Chondrocyte (in vitro differentiated cells): ENCODE results near the gene F10. TPM values are rescaled to one million over a fixed set of nuclear protein-coding genes. Genes with fewer than 3 reads are reported as not detected.

ENCODE experiments used
- DNase-seq: peaks from one replicate; pipeline ENCODE4 v3.0.0; 2021; ENCODE audit warnings: mixed read lengths, low spot score
- H3K27ac Mint-ChIP-seq: one replicate; pipeline ENCODE4 v1.8.0; 2021; ENCODE audit warnings: mild to moderate bottlenecking, moderate library complexity, mixed read lengths; ENCODE audit not compliant: unreplicated experiment
- H3K27me3 Mint-ChIP-seq: 2 replicates; pipeline ENCODE4 v1.8.0; 2021; ENCODE audit warnings: low read depth, mixed read lengths
- H3K36me3 Mint-ChIP-seq: 2 replicates; pipeline ENCODE4 v1.8.0; 2021; ENCODE audit warnings: low read depth, mixed read lengths
- H3K4me1 Mint-ChIP-seq: 2 replicates; pipeline ENCODE4 v1.8.0; 2021; ENCODE audit warnings: low read depth, mild to moderate bottlenecking, mixed read lengths
- H3K4me3 Mint-ChIP-seq: one replicate; pipeline ENCODE4 v1.8.0; 2021; ENCODE audit warnings: mild to moderate bottlenecking, moderate library complexity, mixed read lengths; ENCODE audit not compliant: unreplicated experiment
- H3K9me3 Mint-ChIP-seq: 2 replicates; pipeline ENCODE4 v1.8.0; 2021; ENCODE audit warnings: low read depth, mixed read lengths
- total RNA-seq: library from RNA; stranded (reverse); gene quantifications from 3 replicates; pipeline ENCODE4 v1.2.1, GENCODE V29; 2021
- TF ChIP-seq, protein P1 (sequence below): fragments of 200-600 bp; sonication (generic); IDR thresholded peaks from 2 replicates; pipeline ENCODE4 v1.5.0; 2021; ENCODE audit warnings: antibody characterized with exemption, mild to moderate bottlenecking, moderate library complexity

Gene F10
- total RNA-seq, 1 donor from 2014 or later: 1.9 TPM

DNA sequence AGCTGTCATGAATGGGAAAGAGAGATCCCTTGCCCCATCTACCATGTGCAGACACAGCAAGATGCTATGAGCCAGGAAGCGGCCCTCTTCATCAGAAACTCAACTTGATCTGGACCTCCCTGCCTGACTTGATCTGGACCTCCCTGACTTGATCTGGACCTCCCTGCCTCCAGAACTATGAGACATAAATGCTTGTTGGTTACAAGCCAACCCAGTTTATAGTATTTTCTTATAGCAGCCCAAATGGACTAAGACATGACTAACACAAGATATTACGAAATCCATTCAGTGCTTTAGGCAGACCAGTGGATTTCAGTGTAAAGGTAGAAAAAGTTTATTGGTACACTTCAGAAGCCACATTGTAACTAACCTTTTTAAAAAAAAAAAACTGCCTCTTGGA lies 70.3 kb downstream of the F10 start:
- Mint-ChIP-seq H3K4me1 (peaks cover 17% of the 10 kb centered on the region), H3K4me3 (no peak overlapping the region), H3K9me3 (no peaks in the 10 kb centered on the region), H3K27ac (peak overlapping the region; percentile 54), H3K36me3 (peaks cover 36% of the 10 kb centered on the region), H3K27me3 (no peaks in the 10 kb centered on the region)
- DNase-seq: no peak
- TF ChIP-seq, protein P1, sequence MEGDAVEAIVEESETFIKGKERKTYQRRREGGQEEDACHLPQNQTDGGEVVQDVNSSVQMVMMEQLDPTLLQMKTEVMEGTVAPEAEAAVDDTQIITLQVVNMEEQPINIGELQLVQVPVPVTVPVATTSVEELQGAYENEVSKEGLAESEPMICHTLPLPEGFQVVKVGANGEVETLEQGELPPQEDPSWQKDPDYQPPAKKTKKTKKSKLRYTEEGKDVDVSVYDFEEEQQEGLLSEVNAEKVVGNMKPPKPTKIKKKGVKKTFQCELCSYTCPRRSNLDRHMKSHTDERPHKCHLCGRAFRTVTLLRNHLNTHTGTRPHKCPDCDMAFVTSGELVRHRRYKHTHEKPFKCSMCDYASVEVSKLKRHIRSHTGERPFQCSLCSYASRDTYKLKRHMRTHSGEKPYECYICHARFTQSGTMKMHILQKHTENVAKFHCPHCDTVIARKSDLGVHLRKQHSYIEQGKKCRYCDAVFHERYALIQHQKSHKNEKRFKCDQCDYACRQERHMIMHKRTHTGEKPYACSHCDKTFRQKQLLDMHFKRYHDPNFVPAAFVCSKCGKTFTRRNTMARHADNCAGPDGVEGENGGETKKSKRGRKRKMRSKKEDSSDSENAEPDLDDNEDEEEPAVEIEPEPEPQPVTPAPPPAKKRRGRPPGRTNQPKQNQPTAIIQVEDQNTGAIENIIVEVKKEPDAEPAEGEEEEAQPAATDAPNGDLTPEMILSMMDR: no peak

DNA sequence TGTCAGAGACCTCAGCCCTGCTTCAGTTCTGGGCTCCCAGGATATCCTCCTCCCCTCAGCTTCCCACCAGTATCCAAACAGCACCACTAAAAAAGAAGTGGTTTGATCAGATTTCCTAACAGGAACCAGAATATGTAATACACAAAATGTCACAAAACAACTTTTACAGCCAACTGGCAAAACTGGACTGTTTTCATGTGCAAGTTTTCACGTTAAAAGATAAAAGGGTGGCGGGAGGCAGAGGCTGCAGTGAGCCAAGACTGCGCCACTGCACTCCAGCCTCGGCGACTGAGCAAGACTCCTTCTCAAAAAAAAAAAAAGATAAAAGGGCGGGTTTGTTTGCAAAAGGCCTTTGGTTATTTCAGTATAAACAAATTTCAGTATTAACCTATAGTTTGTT lies 72.8 kb downstream of the F10 start:
- Mint-ChIP-seq H3K27me3 (no peaks in the 10 kb centered on the region), H3K4me3 (no peak overlapping the region), H3K9me3 (no peaks in the 10 kb centered on the region), H3K36me3 (peaks cover 36% of the 10 kb centered on the region), H3K27ac (no peak overlapping the region), H3K4me1 (peaks cover 4% of the 10 kb centered on the region)
- DNase-seq: no peak
- TF ChIP-seq, protein P1: no peak

DNA sequence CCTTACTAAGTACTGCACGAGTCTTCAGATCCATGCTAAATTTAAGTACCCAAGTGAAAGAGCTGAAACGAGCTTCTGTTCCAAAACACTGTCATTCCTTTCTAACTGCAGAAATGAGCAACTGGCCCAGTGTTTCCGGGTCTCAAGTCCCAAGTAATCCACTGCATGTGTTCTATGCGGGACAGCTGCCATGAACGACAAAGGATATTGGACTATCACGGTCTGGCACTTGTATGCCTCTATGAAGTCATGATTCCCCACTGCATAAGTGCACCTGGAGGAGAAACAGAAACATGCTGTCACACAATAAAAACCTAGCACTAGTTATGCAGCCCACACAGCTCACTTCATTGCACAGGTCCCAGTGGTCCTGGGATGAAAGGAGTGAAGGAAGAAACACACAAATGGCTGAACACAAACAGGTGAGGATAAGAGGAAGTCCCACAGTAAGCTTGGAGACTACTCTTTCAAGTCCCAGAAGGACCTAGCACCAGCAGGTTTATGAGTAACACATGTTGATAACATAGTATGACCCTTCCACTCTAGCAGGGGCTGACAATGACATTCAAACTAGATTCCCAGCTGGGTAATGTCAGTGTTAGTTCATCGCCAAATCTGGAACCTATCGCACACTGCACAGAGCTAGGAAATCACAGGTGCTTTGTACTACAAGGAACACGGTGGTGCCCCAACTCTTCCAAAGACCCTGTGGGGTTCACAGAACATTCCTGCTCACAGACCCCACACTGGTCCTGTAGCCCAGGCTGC lies 74.6 kb downstream of the F10 start:
- no peaks in the 10 kb centered on the region for H3K27me3 Mint-ChIP-seq
- H3K4me3 Mint-ChIP-seq: no peak overlapping the region
- H3K4me1 Mint-ChIP-seq: peaks cover 5% of the 10 kb centered on the region
- H3K36me3 Mint-ChIP-seq: peaks cover 32% of the 10 kb centered on the region
- no peak for DNase-seq
- TF ChIP-seq, protein P1: no peak
- no peak overlapping the region for H3K27ac Mint-ChIP-seq
- no peaks in the 10 kb centered on the region for H3K9me3 Mint-ChIP-seq

Other genes starting within 250 kb of the F10 start
- 6.7 to 8.0 TPM (median 7.6 TPM) in 3 replicates for gene MCF2L, start 153.6 kb upstream of the F10 start, total RNA-seq
- gene F7, start 17.0 kb upstream of the F10 start, total RNA-seq: 0.34 to 0.85 TPM (median 0.60 TPM) in 3 replicates
- gene PROZ, start 35.8 kb downstream of the F10 start, total RNA-seq: not detected in 3 replicates
- gene PCID2, start 85.9 kb downstream of the F10 start, total RNA-seq: 32.9 to 42.8 TPM (median 33.7 TPM) in 3 replicates
- 63.7 to 64.6 TPM (median 64.1 TPM) in 3 replicates for gene CUL4A, start 86.8 kb downstream of the F10 start, total RNA-seq
- gene LAMP1, start 174.4 kb downstream of the F10 start, total RNA-seq: 329 to 361 TPM (median 332 TPM) in 3 replicates
- 1.3 to 1.7 TPM (median 1.7 TPM) in 3 replicates for gene GRTP1, start 241.3 kb downstream of the F10 start, total RNA-seq